ENCODE results near the gene ILF3.

ILF3 gene

DNA sequence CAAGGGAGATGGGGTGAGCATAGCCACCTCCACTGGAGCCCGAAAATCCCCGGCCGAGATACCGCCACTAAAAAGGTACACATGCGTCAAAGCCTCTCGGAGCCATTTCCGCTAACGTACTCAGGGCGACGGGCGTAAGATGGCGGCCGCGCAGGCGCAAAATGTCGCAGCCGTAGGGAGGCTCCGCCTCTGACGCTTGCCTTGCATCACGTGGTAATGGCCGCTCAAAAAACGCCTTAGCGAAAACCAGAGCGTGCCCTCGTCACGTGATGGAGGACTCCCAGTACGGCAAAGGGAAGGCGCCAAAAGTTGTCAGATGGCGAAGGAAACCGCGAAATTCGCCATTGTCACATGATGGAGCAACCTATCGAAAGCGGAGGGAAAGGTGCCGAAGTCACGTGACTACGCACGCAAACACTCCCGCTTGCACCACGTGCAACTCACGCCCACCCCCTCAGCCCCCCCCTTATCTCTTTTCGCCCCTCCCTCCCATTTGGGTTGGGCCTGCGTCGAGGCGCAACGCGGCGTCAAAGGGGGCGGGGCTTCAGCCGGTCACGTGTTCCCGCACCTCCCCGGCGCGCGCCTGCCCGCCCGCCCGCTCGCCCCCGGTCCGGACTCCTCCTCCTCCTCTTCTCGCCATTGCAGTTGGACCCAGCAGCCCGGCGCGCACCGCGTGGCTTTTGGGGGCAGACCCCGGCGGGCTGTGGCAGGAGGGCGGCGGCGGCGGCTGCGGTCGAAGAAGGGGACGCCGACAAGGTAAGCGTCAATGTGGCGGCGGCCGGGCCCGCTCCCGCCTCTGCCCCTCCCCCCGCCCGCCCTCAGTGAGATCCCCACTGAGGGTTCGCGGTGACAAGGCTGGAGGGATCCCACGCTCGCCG lies at the start of gene ILF3:
TSS of gene ILF3 (plus strand) at position 615 of the 878 bp plus-strand sequence. CDS start 16,260 bp downstream, outside the sequence.
- TF ChIP-seq, protein P1, sequence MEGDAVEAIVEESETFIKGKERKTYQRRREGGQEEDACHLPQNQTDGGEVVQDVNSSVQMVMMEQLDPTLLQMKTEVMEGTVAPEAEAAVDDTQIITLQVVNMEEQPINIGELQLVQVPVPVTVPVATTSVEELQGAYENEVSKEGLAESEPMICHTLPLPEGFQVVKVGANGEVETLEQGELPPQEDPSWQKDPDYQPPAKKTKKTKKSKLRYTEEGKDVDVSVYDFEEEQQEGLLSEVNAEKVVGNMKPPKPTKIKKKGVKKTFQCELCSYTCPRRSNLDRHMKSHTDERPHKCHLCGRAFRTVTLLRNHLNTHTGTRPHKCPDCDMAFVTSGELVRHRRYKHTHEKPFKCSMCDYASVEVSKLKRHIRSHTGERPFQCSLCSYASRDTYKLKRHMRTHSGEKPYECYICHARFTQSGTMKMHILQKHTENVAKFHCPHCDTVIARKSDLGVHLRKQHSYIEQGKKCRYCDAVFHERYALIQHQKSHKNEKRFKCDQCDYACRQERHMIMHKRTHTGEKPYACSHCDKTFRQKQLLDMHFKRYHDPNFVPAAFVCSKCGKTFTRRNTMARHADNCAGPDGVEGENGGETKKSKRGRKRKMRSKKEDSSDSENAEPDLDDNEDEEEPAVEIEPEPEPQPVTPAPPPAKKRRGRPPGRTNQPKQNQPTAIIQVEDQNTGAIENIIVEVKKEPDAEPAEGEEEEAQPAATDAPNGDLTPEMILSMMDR (IDR thresholded peaks at IDR 0.05; ENCODE audit: low read depth, low read length, missing control alignments): no peak
- Histone ChIP-seq H3K27ac (peak within 1 kb of the TSS; percentile 91), H3K27me3 (replicated peaks) (no peaks in the 10 kb centered on the region), H3K4me3 (ENCODE audit: low read depth, low read length) (peak within 1 kb of the TSS; percentile 95), H3K36me3 (replicated peaks) (no peaks in the 10 kb centered on the region)
- peak; percentile 100 for DNase-seq
- in situ Hi-C loops (cut with HindIII; ENCODE audit: low pct_ligation_motif_present, low sequenced_read_pairs): no loop called here

DNA sequence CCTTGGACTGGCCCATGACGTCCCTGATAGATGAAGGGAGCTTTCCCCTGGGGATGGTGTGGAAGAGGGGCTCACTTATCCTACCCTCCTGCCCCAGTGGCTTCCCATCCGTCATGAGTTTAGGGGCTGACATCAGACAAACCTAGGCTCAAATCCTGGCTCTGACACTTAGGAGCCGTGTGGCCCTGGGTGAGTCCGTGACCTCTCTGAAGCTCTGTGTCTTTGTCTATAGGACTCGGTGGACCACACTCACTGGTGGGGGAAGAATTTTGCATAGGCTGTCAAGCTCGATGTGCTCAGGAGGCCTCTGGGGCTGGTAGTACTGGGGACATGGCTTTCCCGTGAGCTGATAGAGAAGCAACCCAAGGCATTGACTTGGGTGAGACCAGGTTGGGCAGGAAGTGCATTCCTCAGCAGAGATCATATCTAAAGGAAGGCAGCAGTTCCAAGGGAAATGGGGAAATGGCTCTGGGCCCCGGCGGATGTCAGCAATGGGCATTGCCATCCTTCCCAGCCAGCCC lies 49.6 kb upstream of the ILF3 start:
- in situ Hi-C loops (cut with HindIII; ENCODE audit: low pct_ligation_motif_present, low sequenced_read_pairs): no loop called here
- Histone ChIP-seq H3K27me3 (replicated peaks) (no peaks in the 10 kb centered on the region), H3K27ac (peak overlapping the region; percentile 81), H3K4me3 (ENCODE audit: low read depth, low read length) (no peak overlapping the region), H3K36me3 (replicated peaks) (no peaks in the 10 kb centered on the region)
- DNase-seq: no peak
- TF ChIP-seq, protein P1 (IDR thresholded peaks at IDR 0.05; ENCODE audit: low read depth, low read length, missing control alignments): no peak

DNA sequence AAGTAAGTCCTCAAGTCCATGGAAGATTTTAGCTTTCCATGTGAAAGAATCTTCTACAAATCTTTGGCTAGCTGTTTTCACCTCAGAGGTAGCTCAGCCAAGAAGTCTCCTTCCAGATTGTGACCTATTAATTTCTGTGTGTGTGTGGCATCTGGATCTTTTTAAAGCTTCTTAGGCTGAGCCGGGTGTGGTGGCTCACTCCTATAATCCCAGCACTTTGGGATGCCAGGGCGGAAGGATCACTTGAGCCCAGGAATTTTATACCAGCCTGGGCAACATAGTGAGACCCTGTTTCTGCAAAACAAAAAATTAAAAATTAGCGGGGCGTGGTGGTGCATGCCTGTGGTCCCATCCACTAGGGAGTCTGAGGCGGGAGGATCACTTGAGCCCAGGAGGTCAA lies 42.2 kb upstream of the ILF3 start:
- in situ Hi-C loops (cut with HindIII; ENCODE audit: low pct_ligation_motif_present, low sequenced_read_pairs): no loop called here

DNA sequence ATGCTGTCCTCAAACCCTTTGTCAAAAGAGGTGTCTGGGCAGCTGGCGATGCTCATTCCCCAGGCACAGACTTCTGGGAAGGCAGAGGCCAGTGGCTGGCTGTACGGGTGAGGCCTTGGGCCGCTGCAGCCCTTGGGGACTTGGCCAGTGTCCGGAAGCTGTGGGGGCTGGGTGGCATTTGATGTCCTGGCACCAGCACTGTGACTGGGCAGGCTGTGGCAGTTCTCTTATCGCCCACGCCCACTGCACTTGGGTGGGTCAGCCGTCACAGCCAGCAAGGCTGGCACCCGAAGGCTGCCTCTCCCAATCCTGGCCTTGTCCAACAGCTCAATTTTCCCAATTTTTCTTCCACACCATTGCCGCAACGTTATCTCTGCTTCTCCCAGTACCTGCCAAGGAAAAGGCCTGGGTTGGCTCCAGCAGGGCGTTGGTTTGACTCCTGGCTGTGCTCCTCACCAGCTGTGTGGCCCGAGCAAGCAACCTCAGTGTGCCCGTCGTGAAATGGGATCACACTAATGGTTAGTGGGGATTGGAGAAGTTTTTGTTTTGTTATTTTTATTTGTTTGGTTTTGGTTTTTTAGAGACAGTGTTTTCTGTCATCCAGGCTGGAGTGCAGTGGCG lies 41.5 kb upstream of the ILF3 start:
- Histone ChIP-seq H3K36me3 (replicated peaks) (no peaks in the 10 kb centered on the region), H3K27me3 (replicated peaks) (no peaks in the 10 kb centered on the region), H3K4me3 (ENCODE audit: low read depth, low read length) (no peak overlapping the region), H3K27ac (no peak overlapping the region)
- TF ChIP-seq, protein P1 (IDR thresholded peaks at IDR 0.05; ENCODE audit: low read depth, low read length, missing control alignments): no peak
- DNase-seq: no peak
- in situ Hi-C loops (cut with HindIII; ENCODE audit: low pct_ligation_motif_present, low sequenced_read_pairs): no loop called here

More for the DNA sequence above, 42.2 kb upstream of the ILF3 start:
- no peak overlapping the region for H3K4me3 ChIP-seq (ENCODE audit: low read depth, low read length)
- TF ChIP-seq, protein P1 (IDR thresholded peaks at IDR 0.05; ENCODE audit: low read depth, low read length, missing control alignments): no peak
- H3K27ac ChIP-seq: no peak overlapping the region
- DNase-seq: no peak
- H3K36me3 ChIP-seq (replicated peaks): no peaks in the 10 kb centered on the region
- H3K27me3 ChIP-seq (replicated peaks): no peaks in the 10 kb centered on the region

DNA sequence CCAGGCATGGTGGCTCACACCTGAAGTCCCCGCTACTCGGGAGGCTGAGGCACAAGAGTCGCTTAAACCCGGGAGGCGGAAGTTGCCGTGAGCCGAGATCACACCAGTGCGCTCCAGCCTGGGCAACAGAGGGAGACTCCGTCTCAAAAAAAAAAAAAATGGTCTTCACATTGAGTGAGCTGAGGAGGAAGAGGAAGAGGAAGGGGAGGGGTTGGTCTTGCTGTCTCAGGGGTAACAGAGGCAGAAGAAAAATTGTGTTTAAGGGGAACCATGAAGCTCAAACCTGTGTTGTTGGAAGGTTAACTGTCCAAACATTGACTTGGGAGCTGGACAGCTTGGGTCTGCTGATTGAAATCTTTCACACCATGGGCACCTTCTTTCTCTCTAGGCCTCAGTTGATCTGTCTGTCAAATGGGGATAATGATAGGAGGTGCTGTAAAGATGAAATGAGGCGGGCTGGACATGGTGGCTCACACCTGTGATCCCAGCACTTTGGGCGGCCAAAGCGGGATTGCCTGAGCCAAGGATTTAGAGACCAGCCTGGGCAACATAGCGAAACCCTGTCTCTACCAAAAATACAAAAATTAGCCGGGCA lies 38.6 kb upstream of the ILF3 start:
- Histone ChIP-seq H3K4me3 (ENCODE audit: low read depth, low read length) (no peak overlapping the region), H3K27ac (no peak overlapping the region), H3K36me3 (replicated peaks) (no peaks in the 10 kb centered on the region), H3K27me3 (replicated peaks) (no peaks in the 10 kb centered on the region)
- in situ Hi-C loops (cut with HindIII; ENCODE audit: low pct_ligation_motif_present, low sequenced_read_pairs): no loop called here
- TF ChIP-seq, protein P1 (IDR thresholded peaks at IDR 0.05; ENCODE audit: low read depth, low read length, missing control alignments): no peak
- DNase-seq: no peak
